SHP77 (cell line): ENCODE data around the gene SOWAHC.
"Not testable (repeated sequence)": the region's sequence is repeated elsewhere in the genome, so short reads cannot be mapped to it uniquely, and the experiment has no call there.

ENCODE experiments used
- DNase-seq, 2 experiments: peaks; one replicate each; lab custom pipeline; 2025; lab: John Stamatoyannopoulos, UW

Gene SOWAHC

GRCh38 chr2:109613922-109614714 lies at the start of gene SOWAHC, which contains the start of gene SEPTIN10:
SOWAHC (plus strand) TSS chr2:109614364; CDS start chr2:109614490, 126 bp downstream.
SEPTIN10 (minus strand) TSS chr2:109613966; CDS start chr2:109613827, 139 bp downstream.
- DNase-seq, result peak; percentile 90 to 95

- no peak for DNase-seq
Observed at GRCh38 chr2:109575373-109575772, 38.8 kb upstream of the SOWAHC start.

- DNase-seq, result not testable (repeated sequence)
Observed at GRCh38 chr2:109577630-109578029, 36.5 kb upstream of the SOWAHC start.

GRCh38 chr2:109582928-109583895 lies 31.0 kb upstream of the SOWAHC start:
- no peak for DNase-seq

- no peak for DNase-seq
Observed at GRCh38 chr2:109586687-109587086, 27.5 kb upstream of the SOWAHC start.

- DNase-seq, result no peak
Observed at GRCh38 chr2:109591206-109591605, 23.0 kb upstream of the SOWAHC start.

GRCh38 chr2:109592905-109593304 lies 21.3 kb upstream of the SOWAHC start:
- DNase-seq, result no peak

GRCh38 chr2:109594246-109594885 lies 19.8 kb upstream of the SOWAHC start:
- DNase-seq, result no peak

- DNase-seq, result no peak
Observed at GRCh38 chr2:109595644-109596043, 18.5 kb upstream of the SOWAHC start.

- no peak for DNase-seq
Observed at GRCh38 chr2:109597283-109597682, 16.9 kb upstream of the SOWAHC start.

- DNase-seq, result no peak
Observed at GRCh38 chr2:109601783-109602182, 12.4 kb upstream of the SOWAHC start.

- DNase-seq, result no peak
Observed at GRCh38 chr2:109602617-109603188, 11.5 kb upstream of the SOWAHC start.

GRCh38 chr2:109604597-109604996 lies 9.6 kb upstream of the SOWAHC start:
- no peak for DNase-seq

- no peak for DNase-seq
Observed at GRCh38 chr2:109607766-109608165, 6.4 kb upstream of the SOWAHC start.

GRCh38 chr2:109609352-109610024 lies 4.7 kb upstream of the SOWAHC start:
- no peak for DNase-seq

- DNase-seq, result no peak
Observed at GRCh38 chr2:109611467-109612095, 2.6 kb upstream of the SOWAHC start.

- DNase-seq, result peak in 1 of 2 experiments; percentile 39
Observed at GRCh38 chr2:109613081-109613921, 863 bp upstream of the SOWAHC start.

GRCh38 chr2:109614715-109615636 lies 812 bp downstream of the SOWAHC start:
- DNase-seq, result peak in 1 of 2 experiments; percentile 13
